HEK293 (cell line): Measurements from ENCODE around the gene CXXC1.
A peak's percentile ranks its signal among the peaks of the same experiment; 100 is the strongest.

ENCODE experiments used
- CTCF ChIP-seq: fragments of 450-650 bp; formaldehyde crosslinking; IDR thresholded peaks from 2 replicates; pipeline ENCODE4 v1.5.1; 2016; ENCODE audit warnings: missing biosample characterization, missing genetic modification characterization
- KLF16 ChIP-seq: fragments of 450-650 bp; formaldehyde crosslinking; IDR thresholded peaks from 2 replicates; pipeline ENCODE4 v1.5.1; 2017; ENCODE audit warnings: missing biosample characterization, missing genetic modification characterization

DNA sequence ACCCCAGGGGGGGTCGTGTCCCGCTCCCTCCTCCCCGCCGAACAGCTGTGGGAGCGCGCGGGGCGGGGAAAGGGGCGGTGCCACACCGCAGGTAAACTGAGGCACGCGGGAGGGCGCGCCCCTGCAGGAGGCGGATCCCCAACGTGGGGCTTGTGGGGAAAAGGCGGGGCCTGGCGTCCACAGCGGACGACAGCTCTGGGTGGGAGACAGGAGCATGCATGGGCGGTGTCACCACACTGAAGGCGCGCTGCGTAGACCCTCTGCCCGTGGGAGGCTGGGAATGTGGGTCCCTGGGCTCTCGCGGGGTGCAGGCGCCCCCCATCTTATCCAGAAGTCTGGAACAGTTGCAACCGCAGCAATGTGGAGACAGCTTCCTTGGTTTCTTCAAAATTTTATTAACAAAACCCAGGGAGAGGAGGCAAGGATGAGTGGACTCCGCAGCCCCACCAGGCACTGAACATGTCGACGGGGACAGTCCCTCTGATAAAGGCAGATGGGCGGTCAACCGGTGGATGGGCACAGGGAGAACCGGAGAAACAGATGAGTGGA, 5.4 kb downstream of the CXXC1 start:
- TF ChIP-seq CTCF (tag by site-specific recombination) (no peak; the same call in 1 of the 2 replicates), KLF16 (tag by site-specific recombination) (peak; percentile 44; the same call in 1 of the 2 replicates)
